GM19025 (cell line): Measurements from ENCODE around the gene PDE3A.
"Not testable (repeated sequence)": the region's sequence is repeated elsewhere in the genome, so short reads cannot be mapped to it uniquely, and the experiment has no call there.

Source experiments
- ATAC-seq: cut with Tn5 transposase; IDR thresholded peaks from one replicate; pipeline ENCODE4 v1.9.1; 2021; ENCODE audit warnings: mild to moderate bottlenecking, low read depth, moderate library complexity; ENCODE audit not compliant: unreplicated experiment

PDE3A gene

DNA sequence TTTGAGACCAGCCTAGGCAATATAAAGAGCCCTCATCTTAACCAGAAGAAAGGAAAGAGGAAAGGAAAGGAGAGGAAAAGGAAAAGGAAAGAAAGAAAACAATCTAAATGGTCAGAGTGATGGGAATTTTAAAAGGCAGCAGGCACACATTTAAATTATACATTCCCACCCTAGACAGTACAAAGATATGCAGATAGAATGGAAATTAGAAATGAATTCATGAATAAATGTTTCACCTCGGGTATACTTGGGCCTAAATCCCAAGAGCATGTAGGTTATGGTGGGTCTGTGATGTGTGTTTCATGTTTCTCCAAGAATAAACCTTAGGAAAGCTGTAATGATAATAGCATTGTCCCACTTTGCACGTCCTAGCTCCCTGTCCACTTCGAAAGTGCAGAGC lies 222.2 kb downstream of the PDE3A start:
- ATAC-seq = no peak

DNA sequence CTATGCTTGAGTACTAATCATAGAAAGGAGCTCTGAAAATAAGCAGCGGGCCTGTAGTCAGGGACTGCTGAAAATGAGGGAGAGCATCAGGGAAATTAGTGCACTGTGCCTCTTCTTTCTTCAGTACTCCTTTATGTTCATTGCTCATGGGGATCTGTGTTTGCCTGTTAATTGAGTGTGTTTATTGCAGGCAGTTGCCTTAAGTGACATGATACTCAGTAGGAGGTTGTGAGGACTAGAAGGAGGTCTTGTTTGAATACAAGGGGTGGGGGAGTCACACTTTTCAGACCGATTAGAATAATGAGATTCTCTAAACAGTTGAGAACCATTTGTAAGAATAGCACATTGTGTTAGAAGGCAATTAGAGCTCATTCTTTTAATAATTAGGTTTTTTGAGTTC lies 224.2 kb downstream of the PDE3A start:
- ATAC-seq = no peak

DNA sequence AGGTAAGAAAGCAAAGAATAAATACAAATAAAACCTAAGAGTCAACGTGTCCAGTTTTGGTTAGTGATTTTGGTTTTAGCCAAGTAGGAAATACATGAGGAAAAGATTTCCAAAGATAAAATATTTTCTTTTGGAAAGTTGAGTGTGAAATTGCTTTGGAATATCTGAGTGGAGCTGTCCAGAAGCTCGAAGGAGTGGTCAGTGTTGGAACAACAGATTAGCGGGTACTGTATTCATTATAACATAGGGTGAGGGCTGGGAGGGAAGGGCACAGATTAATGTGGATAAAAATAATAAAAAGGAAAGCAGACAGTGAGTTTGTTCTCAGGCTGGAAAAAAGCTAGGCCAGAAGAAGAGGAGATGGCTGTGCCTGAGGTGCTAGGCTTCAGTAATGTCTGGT lies 225.3 kb downstream of the PDE3A start:
- ATAC-seq = no peak

DNA sequence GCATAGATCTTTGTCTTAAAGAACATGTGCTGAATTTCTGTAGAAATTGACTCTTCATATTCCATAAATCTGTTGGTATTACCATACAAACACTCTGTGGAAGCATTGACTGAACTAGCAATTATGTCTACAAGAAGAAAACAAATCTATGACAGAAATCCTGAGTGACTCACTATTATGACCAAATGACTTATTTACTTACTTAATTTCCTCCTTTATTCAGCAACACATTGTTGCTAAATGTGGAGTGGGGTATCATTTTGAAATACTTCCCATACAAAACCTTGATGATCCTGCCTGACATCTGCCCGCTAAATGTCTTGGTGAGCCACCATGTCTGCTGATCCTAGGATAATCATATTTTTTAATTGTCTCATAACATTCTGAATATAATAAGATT lies 227.7 kb downstream of the PDE3A start:
- ATAC-seq = no peak

- ATAC-seq = no peak
Measured at GRCh38 chr12:20599757-20600156, 231.4 kb downstream of the PDE3A start.

DNA sequence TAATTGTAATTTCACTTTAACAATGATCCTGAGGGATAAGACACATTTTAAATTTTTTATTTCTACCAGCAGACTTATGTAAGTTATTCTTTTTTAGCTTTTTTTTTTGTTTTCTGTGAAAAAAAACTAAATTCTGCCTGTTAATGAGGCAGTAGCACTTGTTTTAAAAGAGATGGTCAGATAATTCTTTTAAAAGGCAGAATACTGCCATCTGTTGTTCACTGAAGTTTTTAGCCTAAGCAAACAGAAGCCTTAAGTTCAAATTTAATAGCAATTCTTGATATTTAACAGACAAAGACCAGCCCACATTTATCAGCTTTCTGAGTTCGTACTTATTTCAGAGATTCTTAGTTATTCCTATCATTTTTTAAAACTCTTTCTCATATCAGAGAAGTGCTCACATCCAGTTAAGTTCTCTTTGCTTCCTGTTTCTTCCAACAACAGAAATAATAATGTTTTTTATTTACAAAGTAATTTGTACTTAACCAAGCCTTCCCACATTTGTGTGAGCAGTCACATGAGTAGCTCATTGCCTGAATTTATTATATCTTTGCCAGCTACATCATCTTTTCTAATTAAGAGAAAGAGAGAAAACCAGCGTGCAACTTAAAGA lies 233.4 kb downstream of the PDE3A start:
- no peak for ATAC-seq

DNA sequence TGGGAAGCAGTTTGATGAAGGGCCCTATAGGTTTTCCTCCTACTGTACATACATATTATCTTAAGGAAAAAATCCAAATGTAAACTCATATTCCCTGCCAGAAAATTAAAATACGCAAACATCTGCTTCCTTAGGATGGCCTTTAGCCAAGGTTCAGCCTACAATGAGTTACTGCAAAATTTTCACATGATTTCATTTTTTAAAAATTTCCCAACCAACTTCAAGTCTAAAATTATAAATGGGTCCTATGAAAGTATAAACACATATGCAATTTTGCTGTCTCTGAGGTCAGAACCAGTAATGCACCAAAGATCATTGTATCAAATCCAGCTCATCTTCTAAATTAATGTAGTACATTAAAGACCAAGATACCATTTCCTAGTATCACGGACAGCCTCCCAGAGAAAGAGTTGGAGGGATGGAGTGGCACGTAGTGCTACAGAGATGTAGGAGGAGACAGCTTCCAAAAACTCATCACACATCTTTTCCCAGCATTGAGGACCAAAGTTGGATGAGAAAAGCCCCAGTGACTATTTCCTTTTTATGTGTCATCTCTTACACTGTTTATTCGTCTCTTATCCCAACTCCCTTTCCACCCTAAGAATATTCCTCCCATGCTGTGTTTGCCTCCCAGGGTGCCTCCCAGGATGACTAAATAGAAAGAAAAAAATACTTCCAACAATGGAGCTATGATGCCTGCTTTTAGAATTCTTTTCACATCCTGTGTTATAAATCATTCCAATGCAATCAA lies 234.5 kb downstream of the PDE3A start:
- no peak for ATAC-seq

- ATAC-seq = no peak
Measured at GRCh38 chr12:20604408-20605067, 236.2 kb downstream of the PDE3A start.

GRCh38 chr12:20615020-20615419 lies 246.7 kb downstream of the PDE3A start:
- not testable (repeated sequence) for ATAC-seq

- ATAC-seq = no peak
Measured at GRCh38 chr12:20616093-20616492, 247.8 kb downstream of the PDE3A start.

DNA sequence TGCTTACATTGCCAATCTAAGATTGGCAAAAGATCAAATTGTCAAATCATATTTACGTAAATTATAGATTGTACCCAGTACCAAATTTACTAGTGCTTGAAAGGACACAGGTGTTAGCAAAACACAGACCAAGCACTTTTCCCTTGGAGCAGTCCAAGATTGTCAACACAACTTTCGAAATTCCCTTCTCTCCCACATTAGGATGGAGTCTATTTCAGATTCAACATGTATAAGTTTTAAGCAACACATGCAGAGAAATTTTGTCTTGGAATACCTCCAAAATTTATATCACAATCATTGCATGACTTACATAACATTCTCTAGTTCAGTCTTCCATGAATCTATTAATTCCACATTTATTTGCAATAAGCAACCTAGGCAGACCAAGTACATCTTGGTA lies 251.9 kb downstream of the PDE3A start:
- no peak for ATAC-seq

GRCh38 chr12:20624718-20625117 lies 256.4 kb downstream of the PDE3A start:
- ATAC-seq = no peak

DNA sequence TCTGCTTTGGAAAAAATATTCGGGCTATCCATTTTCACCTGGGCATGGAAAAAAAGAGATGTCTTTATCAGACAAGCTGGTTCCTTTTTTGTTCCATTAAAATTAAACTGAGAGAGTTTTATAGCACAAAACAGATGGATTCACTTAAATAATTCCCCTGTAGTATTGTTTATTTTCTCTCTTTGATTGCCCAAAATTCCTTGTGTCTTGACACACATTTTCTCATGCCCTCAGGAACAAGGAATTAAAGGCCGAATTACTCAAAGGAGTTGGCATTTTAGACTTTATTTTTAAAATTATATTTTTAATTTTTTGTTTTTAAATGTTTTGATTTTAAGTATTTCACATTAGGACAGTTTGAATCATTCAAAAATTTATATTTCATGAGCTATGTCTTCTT lies 257.2 kb downstream of the PDE3A start:
- ATAC-seq = no peak

- no peak for ATAC-seq
Measured at GRCh38 chr12:20627001-20627588, 258.8 kb downstream of the PDE3A start.

- no peak for ATAC-seq
Measured at GRCh38 chr12:20628226-20628787, 260.0 kb downstream of the PDE3A start.

DNA sequence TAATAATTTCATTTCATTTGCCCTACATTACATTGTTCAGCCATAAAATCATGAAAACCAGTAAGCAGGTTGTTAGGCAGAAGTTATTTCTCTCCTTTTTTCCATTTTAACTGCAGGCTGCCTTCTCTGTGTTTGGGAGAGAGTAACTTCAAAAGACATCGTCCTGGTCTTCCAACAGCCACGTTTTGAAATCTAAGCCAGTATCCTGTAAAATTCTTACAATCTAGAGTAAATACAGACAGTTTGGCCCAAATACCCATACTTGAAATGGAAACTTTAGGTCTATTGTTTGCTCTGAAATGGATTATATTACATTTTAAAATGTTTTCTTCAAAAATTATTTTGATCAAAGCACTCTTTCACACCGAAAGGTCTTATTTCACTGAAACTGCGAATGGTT lies 260.7 kb downstream of the PDE3A start:
- ATAC-seq = no peak

- no peak for ATAC-seq
Measured at GRCh38 chr12:20629414-20630156, 261.2 kb downstream of the PDE3A start.

- ATAC-seq = no peak
Measured at GRCh38 chr12:20631711-20632110, 263.4 kb downstream of the PDE3A start.

GRCh38 chr12:20641106-20641505 lies 272.8 kb downstream of the PDE3A start:
- ATAC-seq = no peak

DNA sequence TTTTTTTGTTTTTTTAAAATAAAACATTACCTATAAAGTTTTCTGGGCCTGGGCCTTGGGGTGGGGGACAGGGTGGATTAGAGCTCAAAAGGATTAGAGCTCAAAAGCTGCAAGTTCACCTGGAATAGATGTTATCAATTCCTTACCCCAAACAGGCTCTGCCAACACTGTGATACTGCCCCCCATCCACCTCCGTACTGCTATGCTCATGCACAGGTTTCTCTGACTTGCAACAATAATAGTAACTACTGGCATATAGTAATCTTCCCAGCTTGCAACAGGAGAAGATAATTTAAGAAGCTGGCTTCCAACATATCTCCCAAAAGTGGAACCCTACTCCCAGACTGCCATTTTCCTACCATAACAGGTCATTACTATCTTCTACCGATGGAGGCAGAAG lies 275.5 kb downstream of the PDE3A start:
- ATAC-seq = no peak
